ENCODE data around the gene PRPSAP1. TPM values are rescaled to one million over a fixed set of nuclear protein-coding genes. Genes with fewer than 3 reads are reported as not detected.

The PRPSAP1 gene
- total RNA-seq, 1 donor from 2014 or later, result 68.5 TPM

DNA sequence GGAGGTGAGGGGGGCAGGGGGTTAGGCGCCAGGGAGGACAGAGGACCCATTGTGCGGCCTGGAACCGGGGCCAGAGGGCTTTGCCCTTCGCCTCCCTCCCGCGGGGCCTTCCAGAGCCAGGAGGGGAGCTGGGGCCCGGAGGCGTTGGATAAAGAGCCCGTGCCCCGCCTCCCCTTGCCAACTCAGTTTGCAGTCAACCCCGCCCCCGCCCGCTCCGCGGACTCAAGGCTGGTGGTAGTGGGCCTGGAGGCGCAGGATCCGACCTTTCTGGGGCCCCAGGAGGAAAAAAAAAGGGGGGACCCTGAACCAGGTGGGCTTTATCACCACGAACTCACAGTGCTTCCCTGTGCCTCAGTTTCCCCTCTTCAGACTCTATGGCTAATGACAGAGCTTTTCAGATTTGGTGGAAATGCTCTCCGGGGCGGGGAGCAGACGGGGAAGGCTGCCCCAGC lies 28.7 kb upstream of the PRPSAP1 start:
- H3K27me3 Mint-ChIP-seq (ENCODE audit: unreplicated experiment), result peaks cover 18% of the 10 kb centered on the region
- H3K27ac Mint-ChIP-seq (ENCODE audit: unreplicated experiment), result no peak overlapping the region
- TF ChIP-seq, protein P1, sequence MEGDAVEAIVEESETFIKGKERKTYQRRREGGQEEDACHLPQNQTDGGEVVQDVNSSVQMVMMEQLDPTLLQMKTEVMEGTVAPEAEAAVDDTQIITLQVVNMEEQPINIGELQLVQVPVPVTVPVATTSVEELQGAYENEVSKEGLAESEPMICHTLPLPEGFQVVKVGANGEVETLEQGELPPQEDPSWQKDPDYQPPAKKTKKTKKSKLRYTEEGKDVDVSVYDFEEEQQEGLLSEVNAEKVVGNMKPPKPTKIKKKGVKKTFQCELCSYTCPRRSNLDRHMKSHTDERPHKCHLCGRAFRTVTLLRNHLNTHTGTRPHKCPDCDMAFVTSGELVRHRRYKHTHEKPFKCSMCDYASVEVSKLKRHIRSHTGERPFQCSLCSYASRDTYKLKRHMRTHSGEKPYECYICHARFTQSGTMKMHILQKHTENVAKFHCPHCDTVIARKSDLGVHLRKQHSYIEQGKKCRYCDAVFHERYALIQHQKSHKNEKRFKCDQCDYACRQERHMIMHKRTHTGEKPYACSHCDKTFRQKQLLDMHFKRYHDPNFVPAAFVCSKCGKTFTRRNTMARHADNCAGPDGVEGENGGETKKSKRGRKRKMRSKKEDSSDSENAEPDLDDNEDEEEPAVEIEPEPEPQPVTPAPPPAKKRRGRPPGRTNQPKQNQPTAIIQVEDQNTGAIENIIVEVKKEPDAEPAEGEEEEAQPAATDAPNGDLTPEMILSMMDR (IDR thresholded peaks at IDR 0.05; ENCODE audit: partially characterized antibody, unreplicated experiment), result no peak
- DNase-seq, result peak; percentile 46
- no peaks in the 10 kb centered on the region for H3K36me3 Mint-ChIP-seq (ENCODE audit: unreplicated experiment)
- peak overlapping the region; percentile 86 for H3K4me3 Mint-ChIP-seq (ENCODE audit: unreplicated experiment)
- peaks cover 9% of the 10 kb centered on the region for H3K4me1 Mint-ChIP-seq (ENCODE audit: low read depth, unreplicated experiment)
- peaks cover 5% of the 10 kb centered on the region for H3K9me3 Mint-ChIP-seq (ENCODE audit: unreplicated experiment)

DNA sequence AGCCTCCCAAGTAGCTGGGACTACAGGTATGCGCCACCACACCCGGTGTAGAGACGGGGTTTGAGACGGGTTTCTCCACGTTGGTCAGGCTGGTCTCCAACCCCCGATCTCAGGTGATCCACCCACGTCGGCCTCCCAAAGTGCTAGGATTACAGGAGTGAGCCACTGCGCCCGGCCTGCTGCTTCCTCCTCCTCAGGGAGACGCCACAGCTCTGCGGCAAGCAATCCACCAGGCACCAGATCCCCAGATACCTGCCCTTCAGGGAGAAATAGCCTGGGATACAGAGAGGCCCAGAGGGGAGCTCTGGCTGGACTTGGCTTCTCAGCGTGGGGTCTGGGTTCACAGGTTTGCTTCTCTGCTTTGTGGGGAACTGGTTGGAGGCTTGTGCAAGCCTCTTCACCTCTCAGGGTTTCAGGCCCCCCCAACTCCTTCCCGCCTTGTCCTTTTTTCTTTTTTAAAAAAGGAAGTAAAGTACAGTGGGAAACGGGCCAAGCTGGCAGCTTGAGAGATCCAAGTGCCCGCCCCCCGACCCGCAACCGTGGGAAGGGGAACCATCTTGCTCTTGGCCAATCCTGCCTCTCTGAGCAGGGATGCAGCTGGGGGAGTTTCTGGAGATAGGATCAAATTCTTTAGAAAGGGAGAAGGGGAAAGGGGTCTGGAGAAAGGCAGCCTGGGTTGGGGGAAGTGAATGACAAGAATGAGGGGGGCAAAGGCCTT lies 28.1 kb upstream of the PRPSAP1 start:
- DNase-seq, result no peak
- peaks cover 5% of the 10 kb centered on the region for H3K9me3 Mint-ChIP-seq (ENCODE audit: unreplicated experiment)
- H3K4me3 Mint-ChIP-seq (ENCODE audit: unreplicated experiment), result peak overlapping the region; percentile 30
- TF ChIP-seq, protein P1 (IDR thresholded peaks at IDR 0.05; ENCODE audit: partially characterized antibody, unreplicated experiment), result no peak
- H3K27me3 Mint-ChIP-seq (ENCODE audit: unreplicated experiment), result peaks cover 18% of the 10 kb centered on the region
- no peaks in the 10 kb centered on the region for H3K36me3 Mint-ChIP-seq (ENCODE audit: unreplicated experiment)
- no peak overlapping the region for H3K27ac Mint-ChIP-seq (ENCODE audit: unreplicated experiment)
- H3K4me1 Mint-ChIP-seq (ENCODE audit: low read depth, unreplicated experiment), result peaks cover 9% of the 10 kb centered on the region

DNA sequence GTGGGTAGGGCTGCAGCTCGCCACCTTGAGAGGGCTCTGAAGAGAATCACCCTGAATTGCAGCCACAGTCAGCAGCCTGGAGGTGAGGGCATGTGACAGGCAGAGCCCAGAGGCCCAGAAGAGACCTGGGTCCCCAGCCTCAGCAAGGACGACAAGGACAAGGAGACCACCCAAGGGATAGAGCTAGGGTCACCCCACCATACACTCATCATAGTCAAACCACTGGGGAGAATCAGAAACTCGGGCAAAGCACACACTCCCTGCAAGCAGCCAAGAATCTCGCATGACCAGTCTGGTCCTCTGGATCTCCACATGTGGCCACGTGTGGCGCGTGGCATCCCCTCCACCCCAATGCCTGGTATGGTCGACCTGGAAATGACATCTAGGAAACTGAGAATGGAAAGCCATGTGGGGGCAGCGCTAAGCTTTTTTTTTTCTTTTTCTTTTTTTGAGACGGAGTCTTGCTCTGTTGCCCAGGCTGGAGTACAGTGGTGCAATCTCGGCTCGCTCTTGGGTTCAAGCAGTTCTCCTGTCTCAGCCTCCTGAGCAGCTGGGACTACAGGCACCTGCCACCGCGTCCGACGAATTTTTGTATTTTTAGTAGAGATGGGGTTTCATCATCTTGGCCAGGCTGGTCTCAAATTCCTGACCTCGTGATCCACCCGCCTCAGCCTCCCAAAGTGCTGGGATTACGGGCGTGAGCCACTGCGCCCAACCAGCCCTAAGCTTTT lies 26.1 kb upstream of the PRPSAP1 start:
- H3K9me3 Mint-ChIP-seq (ENCODE audit: unreplicated experiment), result no peaks in the 10 kb centered on the region
- no peaks in the 10 kb centered on the region for H3K36me3 Mint-ChIP-seq (ENCODE audit: unreplicated experiment)
- H3K4me1 Mint-ChIP-seq (ENCODE audit: low read depth, unreplicated experiment), result peaks cover 7% of the 10 kb centered on the region
- no peak overlapping the region for H3K27ac Mint-ChIP-seq (ENCODE audit: unreplicated experiment)
- no peak overlapping the region for H3K4me3 Mint-ChIP-seq (ENCODE audit: unreplicated experiment)
- TF ChIP-seq, protein P1 (IDR thresholded peaks at IDR 0.05; ENCODE audit: partially characterized antibody, unreplicated experiment), result no peak
- no peak for DNase-seq
- peaks cover 12% of the 10 kb centered on the region for H3K27me3 Mint-ChIP-seq (ENCODE audit: unreplicated experiment)

DNA sequence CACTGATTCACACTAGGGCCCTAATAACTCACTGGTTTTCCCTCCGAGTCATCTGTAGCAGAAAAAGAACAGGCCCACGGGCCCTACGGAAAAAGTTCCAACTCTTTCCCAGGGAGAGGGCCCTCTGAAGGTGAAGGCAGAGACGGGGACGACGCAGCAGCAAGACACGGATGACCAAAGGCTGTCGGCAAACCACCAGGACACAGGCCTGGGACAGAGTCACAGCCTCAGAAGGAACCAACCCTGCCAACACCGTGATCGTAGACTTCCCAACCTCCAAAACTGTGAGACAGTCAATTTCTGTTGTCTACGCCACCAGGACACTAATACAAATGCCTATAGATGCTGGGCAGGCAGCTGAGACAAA lies 25.5 kb upstream of the PRPSAP1 start:
- H3K4me1 Mint-ChIP-seq (ENCODE audit: low read depth, unreplicated experiment), result peaks cover 9% of the 10 kb centered on the region
- DNase-seq, result no peak
- no peak overlapping the region for H3K4me3 Mint-ChIP-seq (ENCODE audit: unreplicated experiment)
- no peaks in the 10 kb centered on the region for H3K36me3 Mint-ChIP-seq (ENCODE audit: unreplicated experiment)
- H3K9me3 Mint-ChIP-seq (ENCODE audit: unreplicated experiment), result no peaks in the 10 kb centered on the region
- H3K27me3 Mint-ChIP-seq (ENCODE audit: unreplicated experiment), result peaks cover 12% of the 10 kb centered on the region
- no peak overlapping the region for H3K27ac Mint-ChIP-seq (ENCODE audit: unreplicated experiment)
- TF ChIP-seq, protein P1 (IDR thresholded peaks at IDR 0.05; ENCODE audit: partially characterized antibody, unreplicated experiment), result no peak
